B cell (primary cell): ENCODE results near the gene TPRG1L. TPM values are rescaled to one million over a fixed set of nuclear protein-coding genes. Genes with fewer than 3 reads are reported as not detected.

ENCODE experiments used
- ATAC-seq: fragments of 200-7000 bp; cut with Tn5 transposase; one replicate; pipeline ENCODE4 v1.10.0; 2021; ENCODE audit warnings: low read depth, mild to moderate bottlenecking, moderate number of reproducible peaks, moderate library complexity
- CTCF ChIA-PET: fragments of 350-600 bp; sonication (Branson Sonifier 250); formaldehyde crosslinking; loops from one replicate; lab custom pipeline; 2021; ENCODE audit warnings: antibody characterized with exemption, inconsistent platforms; lab: Charles Lee
- POLR2A ChIA-PET: fragments of 350-600 bp; sonication (Branson Sonifier 250); formaldehyde crosslinking; loops from one replicate; lab custom pipeline; 2021; ENCODE audit warnings: antibody characterized with exemption; lab: Charles Lee
- DNase-seq: peaks from one replicate; pipeline ENCODE4 v3.0.0; 2013
- H2AFZ ChIP-seq: 2 replicates; pipeline ENCODE4 v1.6.1; 2012; ENCODE audit warnings: mild to moderate bottlenecking, low read depth, low read length; ENCODE audit not compliant: insufficient read depth, poor library complexity, severe bottlenecking
- H3K27ac ChIP-seq, 2 donors: 1 replicate in 1 of 2; 2 replicates in 1 of 2; pipeline ENCODE4 v1.5.1; 2012 to 2013; ENCODE audit warnings: low read length in 2 of 2, mild to moderate bottlenecking in 2 of 2, moderate library complexity in 1 of 2
- H3K27me3 ChIP-seq, 4 experiments: fragments of 200-600 bp in 1 of 4; sonication (generic) in 1 of 4; replicated peaks in 1 of 4; 1 replicate in 2 of 4; 2 replicates in 2 of 4; pipeline versions ENCODE4 v1.6.1 to v1.7.0; 2013 to 2016; ENCODE audit warnings: low read length in 3 of 4, mild to moderate bottlenecking in 2 of 4, mixed read lengths in 1 of 4, moderate library complexity in 1 of 4; ENCODE audit not compliant: insufficient read depth in 4 of 4, control insufficient read depth in 3 of 4; ENCODE audit errors: control extremely low read depth in 1 of 4
- H3K36me3 ChIP-seq, 2 experiments: replicated peaks in 1 of 2; 1 replicate in 1 of 2; 2 replicates in 1 of 2; pipeline versions ENCODE4 v1.6.1 to v1.7.1; 2013; ENCODE audit warnings: low read length in 1 of 2; ENCODE audit not compliant: insufficient read depth in 2 of 2, control insufficient read depth in 1 of 2; ENCODE audit errors: control extremely low read depth in 1 of 2, extremely low read depth in 1 of 2
- H3K4me1 ChIP-seq, 2 donors: fragments of 200-600 bp in 1 of 2; sonication (generic) in 1 of 2; 1 replicate in 1 of 2; 2 replicates in 1 of 2; pipeline versions ENCODE4 v1.5.1 to v1.6.1; 2013 to 2017; ENCODE audit warnings: low read length in 2 of 2; ENCODE audit not compliant: control insufficient read depth in 2 of 2, insufficient read depth in 2 of 2
- H3K4me2 ChIP-seq: replicated peaks from 2 replicates; pipeline ENCODE3; 2012; ENCODE audit warnings: mild to moderate bottlenecking, low read depth, low read length; ENCODE audit not compliant: poor library complexity, severe bottlenecking
- H3K4me3 ChIP-seq, 5 experiments: fragments of 200-600 bp in 1 of 5; sonication (generic) in 1 of 5; 1 replicate in 3 of 5; 2 replicates in 2 of 5; pipeline versions ENCODE4 v1.5.1 to v1.7.0; 2011 to 2016; ENCODE audit warnings: low read length in 4 of 5, mild to moderate bottlenecking in 4 of 5, low read depth in 2 of 5, control low read depth in 1 of 5, moderate library complexity in 1 of 5; ENCODE audit not compliant: insufficient read depth in 1 of 5; ENCODE audit errors: control extremely low read depth in 1 of 5, extremely low read depth in 1 of 5
- H3K79me2 ChIP-seq: fragments of 200-600 bp; sonication (generic); one replicate; pipeline ENCODE4 v1.6.0; 2016; ENCODE audit warnings: low read length; ENCODE audit not compliant: control insufficient read depth, insufficient read depth
- H3K9ac ChIP-seq: fragments of 200-600 bp; sonication (generic); 2 replicates; pipeline ENCODE4 v1.6.1; 2017; ENCODE audit warnings: mild to moderate bottlenecking, low read length, moderate library complexity
- H3K9me3 ChIP-seq, 3 donors: one replicate each; pipeline versions ENCODE4 v1.6.1 to v1.7.1; 2013; ENCODE audit warnings: low read length in 2 of 3; ENCODE audit not compliant: control insufficient read depth in 2 of 3, insufficient read depth in 1 of 3; ENCODE audit errors: control extremely low read depth in 1 of 3
- H4K20me1 ChIP-seq: 2 replicates; pipeline ENCODE4 v1.6.0; 2012; ENCODE audit warnings: mild to moderate bottlenecking, low read length; ENCODE audit not compliant: insufficient read depth, control insufficient read depth, poor library complexity, severe bottlenecking
- H3K27ac Mint-ChIP-seq: one replicate; pipeline ENCODE4 v1.8.0; 2021; ENCODE audit warnings: mixed read lengths
- H3K27me3 Mint-ChIP-seq: one replicate; pipeline ENCODE4 v1.8.0; 2021; ENCODE audit warnings: mixed read lengths
- H3K4me1 Mint-ChIP-seq: one replicate; pipeline ENCODE4 v1.8.0; 2021; ENCODE audit warnings: mixed read lengths
- H3K4me3 Mint-ChIP-seq: one replicate; pipeline ENCODE4 v1.8.0; 2021; ENCODE audit warnings: mixed read lengths
- H3K9me3 Mint-ChIP-seq: one replicate; pipeline ENCODE4 v1.8.0; 2022; ENCODE audit warnings: mixed read lengths; ENCODE audit not compliant: insufficient read depth
- EZH2 ChIP-seq: IDR thresholded peaks from 2 replicates; pipeline ENCODE4 v1.6.1; 2012; ENCODE audit warnings: borderline replicate concordance, low read depth, mild to moderate bottlenecking, moderate library complexity, low read length; ENCODE audit not compliant: insufficient read depth, poor library complexity, severe bottlenecking
- WGBS: methylation state at CpG from one replicate; pipeline ENCODE4 v1.1.5; 2013; ENCODE audit warnings: missing lambda C conversion rate; ENCODE audit not compliant: insufficient coverage; 5-methylcytosine and 5-hydroxymethylcytosine counted together
- intact Hi-C: fragments of 100-400 bp; cut with micrococcal nuclease; formaldehyde crosslinking; loops from one replicate; pipeline ENCODE4 v1.10.0; 2022
- polyA plus RNA-seq: library from polyadenylated mRNA; depleted of rRNA; stranded (reverse); fragments of >200 nt; gene quantifications from 2 replicates; pipeline ENCODE4 v1.2.3, GENCODE V29; 2012
- total RNA-seq, 2 donors: library from RNA; stranded (reverse); fragments of 120-200 nt in 1 of 2; gene quantifications; 1 replicate in 1 of 2; 2 replicates in 1 of 2; pipeline versions ENCODE4 v1.2.3 to v1.2.4, GENCODE V29; 2013 to 2022
- TF ChIP-seq, protein P1 (sequence below): fragments of 200-600 bp; IDR thresholded peaks from one replicate; pipeline ENCODE4 v1.8.0; 2022; ENCODE audit warnings: antibody characterized with exemption, mild to moderate bottlenecking

TPRG1L gene
- total and polyA plus RNA-seq, 2 donors (not counting 1 experiment from before 2014, with no cell fraction given) = 19.5 to 48.6 TPM

DNA sequence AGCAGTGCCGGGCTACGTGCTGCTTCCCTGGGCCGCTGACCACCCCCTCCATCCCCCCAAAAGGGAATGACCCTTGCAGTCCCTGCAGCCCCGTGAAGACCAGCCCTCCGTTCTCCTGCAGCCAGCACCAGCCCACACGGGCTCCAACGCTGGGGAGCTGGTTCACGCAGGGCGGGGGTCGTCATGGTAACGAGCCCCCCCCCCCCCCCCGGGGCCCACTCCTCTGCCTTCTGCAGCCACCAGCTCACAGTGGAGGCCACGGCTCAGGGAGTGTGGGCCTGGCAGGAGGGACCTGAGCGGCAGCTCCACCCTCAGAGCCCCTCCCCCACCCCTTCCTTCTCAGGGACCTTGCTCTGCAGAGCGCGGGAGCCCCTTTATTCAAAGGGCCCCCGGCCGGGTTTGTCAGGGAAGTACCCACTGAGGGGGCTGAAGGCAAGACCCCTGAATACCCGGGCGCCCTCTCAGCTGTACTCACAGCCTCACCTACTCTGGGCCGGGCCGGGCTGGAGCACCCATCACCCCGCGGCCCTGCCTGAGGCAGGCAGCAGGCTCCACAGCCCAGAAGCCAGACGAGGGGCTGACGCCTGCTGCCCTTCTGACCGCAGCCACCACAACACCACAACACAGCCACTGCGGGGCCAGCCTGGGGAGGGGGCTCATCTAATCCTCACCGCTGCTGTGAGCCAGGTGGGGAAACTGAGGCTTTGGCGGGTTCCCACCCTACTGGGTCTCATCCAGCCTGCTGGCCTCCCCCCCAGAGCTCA is 26.1 kb upstream of the TPRG1L start:
- H3K36me3 ChIP-seq = no peaks in the 10 kb centered on the region
- no peak for TF ChIP-seq EZH2
- TF ChIP-seq, protein P1, sequence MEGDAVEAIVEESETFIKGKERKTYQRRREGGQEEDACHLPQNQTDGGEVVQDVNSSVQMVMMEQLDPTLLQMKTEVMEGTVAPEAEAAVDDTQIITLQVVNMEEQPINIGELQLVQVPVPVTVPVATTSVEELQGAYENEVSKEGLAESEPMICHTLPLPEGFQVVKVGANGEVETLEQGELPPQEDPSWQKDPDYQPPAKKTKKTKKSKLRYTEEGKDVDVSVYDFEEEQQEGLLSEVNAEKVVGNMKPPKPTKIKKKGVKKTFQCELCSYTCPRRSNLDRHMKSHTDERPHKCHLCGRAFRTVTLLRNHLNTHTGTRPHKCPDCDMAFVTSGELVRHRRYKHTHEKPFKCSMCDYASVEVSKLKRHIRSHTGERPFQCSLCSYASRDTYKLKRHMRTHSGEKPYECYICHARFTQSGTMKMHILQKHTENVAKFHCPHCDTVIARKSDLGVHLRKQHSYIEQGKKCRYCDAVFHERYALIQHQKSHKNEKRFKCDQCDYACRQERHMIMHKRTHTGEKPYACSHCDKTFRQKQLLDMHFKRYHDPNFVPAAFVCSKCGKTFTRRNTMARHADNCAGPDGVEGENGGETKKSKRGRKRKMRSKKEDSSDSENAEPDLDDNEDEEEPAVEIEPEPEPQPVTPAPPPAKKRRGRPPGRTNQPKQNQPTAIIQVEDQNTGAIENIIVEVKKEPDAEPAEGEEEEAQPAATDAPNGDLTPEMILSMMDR = no peak
- intact Hi-C loops = no loop called here
- H2AFZ ChIP-seq = peak overlapping the region; percentile 52
- Mint-ChIP-seq H3K4me3 (peak overlapping the region; percentile 85), H3K4me1 (peaks cover 23% of the 10 kb centered on the region), H3K9me3 (no peaks in the 10 kb centered on the region), H3K27me3 (no peaks in the 10 kb centered on the region), H3K27ac (no peak overlapping the region)
- no peaks in the 10 kb centered on the region for H3K79me2 ChIP-seq
- no peak for DNase-seq
- ChIA-PET POLR2A (interaction anchor here (0.6 to 0.7 kb wide), 3 partner anchors 64 to 256 kb away, joined by 3 to 4 read pairs (median 3); no protein-coding TSS in a partner anchor), CTCF (interaction anchor here (1.6 kb wide), 1 partner anchor 24 kb away, joined by 3 read pairs; no protein-coding TSS in a partner anchor)
- no peaks in the 10 kb centered on the region for H4K20me1 ChIP-seq
- H3K9me3 ChIP-seq = no peaks in the 10 kb centered on the region
- ATAC-seq = no peak
- peaks cover 0 to 2% (median 0%) of the 10 kb centered on the region in 4 experiments for H3K27me3 ChIP-seq
- 60% methylated on average over 23 of the region's 30 CpGs for WGBS
- peaks cover 24 to 31% of the 10 kb centered on the region in 2 donors for H3K4me1 ChIP-seq
- H3K4me2 ChIP-seq = peak overlapping the region; percentile 77
- peak overlapping the region in 1 of 5 experiments; percentile 45 for H3K4me3 ChIP-seq
- peak overlapping the region; percentile 54 for H3K9ac ChIP-seq
- no peak overlapping the region for H3K27ac ChIP-seq

DNA sequence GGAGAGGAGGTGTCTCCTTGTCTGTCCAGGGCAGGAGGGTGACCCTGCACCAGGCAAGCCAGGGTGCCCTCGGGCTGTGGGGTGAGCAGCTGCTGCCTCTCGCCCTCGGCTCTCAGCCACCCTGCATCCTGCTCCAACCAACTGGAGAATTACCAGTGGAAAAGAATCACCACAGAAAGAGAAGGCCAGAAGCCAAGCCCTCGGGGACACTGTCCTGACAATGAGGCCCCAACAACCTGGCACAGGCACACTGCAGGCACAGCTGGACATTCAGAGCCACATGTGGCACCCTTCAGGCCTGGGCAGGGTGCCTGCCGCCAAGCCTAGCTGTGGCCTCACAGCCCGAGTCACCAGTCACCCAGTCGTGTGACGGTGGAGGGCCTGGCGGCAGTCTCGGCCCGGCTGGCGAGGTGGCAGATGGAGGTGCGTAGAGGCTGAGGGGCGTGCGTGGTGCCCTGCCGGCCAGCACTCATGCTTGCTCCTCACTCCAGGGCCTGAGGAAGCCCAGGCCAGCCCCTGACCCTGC is 25.5 kb upstream of the TPRG1L start:
- Histone ChIP-seq H3K79me2 (no peaks in the 10 kb centered on the region), H2AFZ (no peak overlapping the region), H3K4me1 (peaks cover 22 to 28% of the 10 kb centered on the region in 2 donors), H3K4me2 (peak overlapping the region; percentile 77), H3K27me3 (peaks cover 0 to 2% (median 0%) of the 10 kb centered on the region in 4 experiments), H3K9me3 (peaks cover 0 to 2% (median 0%) of the 10 kb centered on the region in 3 donors), H3K27ac (no peak overlapping the region), H3K36me3 (no peaks in the 10 kb centered on the region), H3K9ac (no peak overlapping the region), H4K20me1 (no peaks in the 10 kb centered on the region), H3K4me3 (no peak overlapping the region)
- H3K4me3 Mint-ChIP-seq = no peak overlapping the region
- no peaks in the 10 kb centered on the region for H3K9me3 Mint-ChIP-seq
- no peak overlapping the region for H3K27ac Mint-ChIP-seq
- POLR2A ChIA-PET = interaction anchor here (0.7 kb wide), 1 partner anchor 63 kb away, joined by 3 read pairs; no protein-coding TSS in a partner anchor
- peaks cover 20% of the 10 kb centered on the region for H3K4me1 Mint-ChIP-seq
- no peak for DNase-seq
- TF ChIP-seq EZH2 = no peak
- TF ChIP-seq, protein P1 = no peak
- 81% methylated on average over 16 of the region's 16 CpGs for WGBS
- no peaks in the 10 kb centered on the region for H3K27me3 Mint-ChIP-seq
- no peak for ATAC-seq
- intact Hi-C loops = no loop called here
- CTCF ChIA-PET = no interaction called here
